G401.6 (cell line): ENCODE results near the gene PHF2.

Source experiments
- FAIRE-seq: peaks from 2 replicates; lab custom pipeline; 2012; peaks lifted over from hg19 to GRCh38; lab: Jason Lieb, UNC

The PHF2 gene

DNA sequence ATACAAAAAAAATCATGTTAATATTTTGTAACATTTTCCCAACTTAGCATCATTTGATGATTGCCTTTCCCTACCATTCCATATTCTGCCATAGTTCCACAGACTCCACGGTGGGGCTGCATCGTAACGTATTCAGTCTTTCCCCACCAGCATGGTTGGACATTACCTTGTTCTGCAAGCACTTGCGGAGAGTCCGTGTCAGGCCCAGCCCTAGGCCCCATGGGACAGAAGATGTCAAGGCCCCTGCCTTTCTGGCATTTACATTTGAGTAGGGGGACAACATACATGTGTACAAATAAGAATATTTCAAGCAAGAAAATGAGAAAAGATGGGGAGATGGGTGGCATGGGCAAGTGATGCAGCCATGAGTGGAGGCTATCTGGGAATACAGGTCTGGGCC lies 8.2 kb upstream of the PHF2 start:
- FAIRE-seq, result no peak

DNA sequence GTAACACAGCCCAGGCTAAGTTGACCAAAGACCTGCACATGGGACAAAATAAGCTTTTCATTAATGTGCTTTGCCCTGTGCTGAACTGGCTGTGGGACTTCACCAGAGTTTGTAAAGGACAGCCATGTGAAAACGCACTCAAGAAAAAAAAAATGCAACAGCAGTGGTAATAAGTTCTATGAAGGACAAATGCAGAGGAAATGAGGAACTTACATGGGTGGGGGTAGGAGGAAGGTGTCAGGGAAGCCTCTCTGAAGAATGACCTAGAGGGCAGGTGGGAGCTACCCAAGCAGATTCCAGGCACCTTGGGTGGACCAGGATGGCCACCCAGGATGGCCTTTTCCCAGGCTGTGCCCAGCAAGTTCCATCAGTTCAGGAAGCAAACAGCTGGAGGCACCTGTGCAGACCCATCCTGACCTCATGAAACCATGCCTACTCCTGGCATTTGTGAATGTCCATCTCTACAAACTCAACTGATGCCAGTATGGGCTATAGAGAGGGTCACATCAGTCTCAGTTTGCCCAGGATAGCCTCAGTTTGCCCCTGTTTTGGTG lies 6.7 kb upstream of the PHF2 start:
- FAIRE-seq, result no peak

- no peak for FAIRE-seq
These were observed 4.2 kb upstream of the PHF2 start for GRCh38 chr9:93572221-93572620.

DNA sequence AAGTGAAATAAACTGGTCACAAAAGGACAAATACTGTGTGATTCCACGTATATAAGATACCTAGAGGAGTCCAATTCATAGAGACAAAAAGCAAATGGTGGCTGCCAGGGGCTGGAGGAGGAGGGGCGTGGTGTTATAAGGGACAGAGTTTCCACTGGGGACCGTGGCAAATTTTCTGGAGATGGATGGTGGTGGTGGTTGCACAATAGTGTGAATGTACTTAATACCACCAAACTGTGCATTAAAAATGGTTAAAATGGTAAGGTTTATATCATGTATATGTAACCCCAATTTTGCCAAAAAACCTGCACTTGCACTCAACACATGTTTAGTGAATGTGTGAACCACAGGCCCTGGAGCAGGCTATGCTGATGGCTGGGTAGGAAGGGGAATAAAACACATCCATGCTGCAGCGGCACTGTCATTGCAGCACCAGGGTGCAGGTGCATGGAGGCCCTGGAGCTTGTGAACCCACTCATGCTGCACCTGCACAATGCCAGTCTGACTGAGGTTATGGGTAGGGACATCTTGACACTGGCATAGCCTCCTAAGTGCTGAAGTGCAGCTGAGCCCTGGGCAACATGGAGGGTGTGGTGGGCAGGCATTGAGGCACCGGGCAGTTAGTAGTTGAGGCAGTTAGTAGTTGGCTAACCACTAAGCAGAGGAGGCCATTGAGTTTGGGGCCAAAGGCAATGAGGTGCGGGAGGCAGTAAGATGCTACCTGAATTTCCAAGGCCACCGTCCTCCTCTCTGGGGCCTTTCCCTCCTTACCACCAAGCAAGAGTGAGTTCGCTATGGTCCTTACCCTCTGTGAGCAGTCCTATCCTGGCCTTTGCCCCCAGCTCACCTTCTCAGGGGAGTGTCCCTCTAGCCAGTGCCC lies 3.5 kb upstream of the PHF2 start:
- no peak for FAIRE-seq

- FAIRE-seq, result no peak
These were observed 2.9 kb upstream of the PHF2 start for GRCh38 chr9:93573516-93573828.

DNA sequence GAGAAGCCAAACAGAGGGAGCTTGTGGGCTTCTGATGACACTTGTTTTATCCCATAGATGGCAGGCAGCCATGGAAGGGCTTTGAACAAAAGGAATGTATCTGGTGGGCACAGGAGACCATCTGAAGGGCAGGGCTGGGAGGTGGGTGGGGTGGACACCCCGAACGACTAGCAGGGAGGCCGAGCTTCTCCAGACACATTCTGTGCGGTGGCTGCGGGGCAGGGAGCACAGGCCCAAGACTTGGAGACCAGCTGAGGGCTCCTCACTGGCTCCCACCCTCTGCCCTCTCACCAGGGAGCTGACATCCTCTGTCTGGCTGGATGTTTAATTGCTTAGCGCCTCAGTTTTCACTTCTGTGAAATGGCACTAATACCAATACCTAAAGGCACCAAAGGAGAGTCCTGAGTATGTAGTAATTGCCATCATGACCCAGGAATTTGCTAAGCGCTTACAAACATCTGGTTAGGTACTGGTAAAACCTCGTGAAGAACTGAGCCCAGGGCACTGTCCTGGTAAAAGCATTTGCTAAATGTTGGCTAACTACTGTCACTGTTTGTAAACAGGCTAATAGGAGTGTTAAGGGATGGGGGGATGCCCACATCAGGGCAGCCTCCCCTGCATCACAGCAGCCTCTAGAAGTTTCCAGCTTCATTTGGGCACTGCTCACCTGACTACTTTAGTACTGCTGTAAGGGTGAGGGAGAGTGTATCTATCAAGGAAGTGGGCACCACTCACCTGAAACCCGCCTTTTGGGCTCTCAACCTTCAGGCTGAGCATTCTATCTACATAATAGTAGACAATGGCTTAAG lies 2.1 kb upstream of the PHF2 start:
- no peak for FAIRE-seq

DNA sequence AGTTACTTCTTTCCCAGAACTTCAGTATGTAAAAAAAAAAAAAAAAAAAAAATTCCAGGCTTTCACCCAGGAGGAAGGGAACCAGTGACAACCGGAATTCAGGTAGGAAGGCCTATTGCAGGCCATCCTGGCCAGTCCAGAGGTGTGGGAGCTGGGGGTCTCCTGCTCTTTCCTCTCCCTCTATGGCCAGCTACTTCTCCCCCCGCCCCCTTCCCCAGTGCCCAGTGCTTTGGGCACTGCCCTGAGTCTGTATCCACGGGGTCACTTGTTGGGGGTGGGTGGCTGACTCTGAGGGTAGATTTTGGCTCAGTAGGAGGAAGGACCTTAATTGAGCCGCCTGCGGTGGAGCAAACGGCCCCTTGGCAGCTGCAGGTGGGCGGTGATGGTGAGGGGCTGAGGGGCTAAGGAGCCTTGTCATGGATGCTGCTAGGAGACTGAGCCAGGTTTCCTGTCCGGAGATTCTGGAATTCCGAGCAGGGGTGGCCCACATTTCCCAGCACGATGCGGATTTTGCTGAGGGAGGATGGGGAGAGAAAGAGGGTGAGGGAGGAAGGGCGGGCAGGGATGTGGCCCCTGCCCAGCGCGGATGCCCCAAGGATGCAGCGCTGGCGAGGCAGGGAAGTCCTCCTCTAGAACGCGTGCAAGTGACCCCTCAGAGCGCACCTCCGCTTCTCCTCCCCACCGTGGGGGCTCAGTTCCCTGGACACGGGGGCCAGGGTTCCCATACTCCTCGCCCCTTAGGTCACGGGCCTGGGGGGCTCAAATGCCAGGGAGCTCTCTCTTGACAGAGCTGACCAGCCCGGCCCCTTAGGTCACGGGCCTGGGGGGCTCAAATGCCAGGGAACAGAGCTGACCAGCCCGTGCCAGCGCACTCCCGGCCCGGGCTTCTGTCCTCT lies 1.2 kb upstream of the PHF2 start:
- FAIRE-seq, result no peak

DNA sequence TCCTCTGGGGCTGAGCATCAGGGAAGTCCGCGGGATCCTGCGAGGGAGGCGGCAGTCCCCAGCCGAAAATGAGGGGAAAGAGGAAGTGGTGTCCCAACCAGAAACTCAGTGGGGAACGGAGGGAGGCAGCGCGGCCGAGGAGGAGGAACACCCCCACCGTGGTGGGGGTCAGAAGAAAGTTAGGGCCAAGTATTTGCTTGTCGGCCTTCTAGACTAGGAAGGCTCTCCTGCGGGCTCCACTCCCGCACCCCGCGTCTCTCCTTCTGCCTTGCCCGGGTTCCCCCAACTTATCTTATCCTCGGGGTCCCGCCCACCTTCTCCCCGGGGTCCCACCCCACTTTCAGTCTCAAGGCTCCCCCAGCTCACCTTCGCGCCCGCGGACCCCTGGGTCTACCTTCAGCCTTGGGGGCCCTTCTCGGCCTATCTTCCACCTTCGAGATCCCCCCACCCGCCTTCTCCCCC lies 557 bp upstream of the PHF2 start:
- no peak for FAIRE-seq

GRCh38 chr9:93577078-93577974 lies 942 bp downstream of the PHF2 start:
- no peak for FAIRE-seq

DNA sequence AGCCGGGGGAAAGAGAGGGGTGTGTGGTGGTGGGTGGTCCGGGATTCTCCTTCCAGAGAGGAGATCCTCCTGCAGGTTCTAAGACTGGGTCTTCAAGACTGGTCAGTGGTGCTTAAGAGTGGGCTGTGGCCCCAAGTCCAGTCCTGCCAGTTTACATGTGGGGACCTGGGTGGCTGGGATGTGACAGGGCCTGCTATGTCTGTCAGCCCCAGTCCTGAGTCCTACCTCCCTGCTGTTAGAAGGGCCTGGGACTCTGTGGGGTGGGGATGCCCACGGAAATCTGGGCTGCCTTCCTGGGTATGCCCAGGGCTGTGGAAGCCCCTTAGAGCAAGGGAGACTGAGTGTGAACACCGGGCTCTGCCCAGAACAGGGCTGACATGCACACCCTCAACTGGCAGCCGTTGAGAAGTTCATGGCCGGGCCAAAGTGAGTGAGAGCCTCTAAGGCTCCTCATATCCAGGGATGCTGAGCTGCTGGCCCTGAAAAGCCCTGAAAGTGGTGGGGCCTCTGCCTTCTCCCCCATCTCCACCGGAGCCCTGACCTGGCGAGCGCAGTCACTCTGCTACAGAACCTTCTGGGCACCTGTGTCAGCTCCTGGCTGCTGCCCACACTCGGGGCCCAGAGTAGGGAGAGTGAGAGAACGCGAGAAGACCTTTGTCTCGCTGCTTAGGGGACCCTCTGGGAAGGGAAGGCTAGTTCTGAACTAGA lies 1.7 kb downstream of the PHF2 start:
- no peak for FAIRE-seq

DNA sequence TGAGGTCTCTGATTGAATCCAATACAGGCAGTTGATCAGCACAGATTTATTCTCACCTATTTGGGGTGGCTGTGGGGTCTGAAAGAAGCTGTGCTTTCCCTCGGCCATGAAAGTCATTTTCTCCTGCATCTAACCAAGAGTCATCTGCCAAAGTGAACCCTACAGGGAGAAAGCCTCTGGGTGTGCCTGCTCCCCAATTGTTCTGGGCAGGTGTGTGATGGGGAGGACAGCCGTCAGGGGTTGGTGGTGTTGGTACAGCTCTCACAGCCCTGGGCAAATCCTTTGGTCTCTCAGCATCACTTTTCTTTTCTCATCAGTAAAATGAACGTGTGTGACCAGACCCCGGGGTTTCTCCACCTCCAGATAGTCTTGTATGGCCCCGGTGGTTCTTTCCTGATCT lies 2.5 kb downstream of the PHF2 start:
- no peak for FAIRE-seq

- no peak for FAIRE-seq
These were observed 3.5 kb downstream of the PHF2 start for GRCh38 chr9:93579711-93580516.

- FAIRE-seq, result no peak
These were observed 4.4 kb downstream of the PHF2 start for GRCh38 chr9:93580654-93581380.

DNA sequence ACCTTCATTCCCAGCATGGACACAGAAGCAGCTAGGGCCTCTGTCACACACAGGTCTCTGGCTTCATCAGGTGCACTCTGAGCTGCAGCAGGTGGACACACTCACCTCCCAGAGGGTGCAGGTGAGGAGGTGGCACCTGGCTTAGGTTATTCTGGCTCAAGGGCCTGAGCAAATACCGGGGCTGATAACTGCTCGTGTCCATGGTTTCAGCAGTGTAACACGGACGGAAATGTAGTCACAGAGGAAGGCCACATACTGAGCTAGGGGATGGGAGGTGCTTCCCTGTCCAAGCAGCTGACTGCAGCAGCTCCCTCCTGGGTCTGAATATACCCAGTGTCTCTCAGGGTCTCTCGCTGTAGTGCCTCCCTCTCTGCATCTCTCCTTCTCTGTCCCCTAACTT lies 5.7 kb downstream of the PHF2 start:
- FAIRE-seq, result no peak

DNA sequence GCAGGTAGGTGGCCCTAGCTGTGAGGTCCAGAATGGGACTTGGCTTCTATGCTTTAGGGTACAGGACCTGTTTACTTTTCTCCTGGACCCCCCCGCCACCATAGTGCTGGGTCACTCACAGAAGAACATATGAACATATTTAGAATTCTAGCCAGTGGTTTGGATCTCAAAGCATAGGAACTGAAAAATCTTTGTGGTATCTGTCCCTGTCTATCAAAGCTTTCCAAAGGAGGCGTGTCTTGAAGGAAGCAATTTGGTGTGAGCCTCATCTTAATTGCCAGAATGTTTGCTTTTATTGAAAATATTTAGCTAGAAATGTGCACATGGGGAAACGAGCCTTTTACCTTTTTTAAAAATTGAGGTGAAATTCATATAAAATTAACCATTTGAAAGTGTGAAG lies 6.2 kb downstream of the PHF2 start:
- FAIRE-seq, result no peak

- no peak for FAIRE-seq
These were observed 8.9 kb downstream of the PHF2 start for GRCh38 chr9:93585259-93585658.

DNA sequence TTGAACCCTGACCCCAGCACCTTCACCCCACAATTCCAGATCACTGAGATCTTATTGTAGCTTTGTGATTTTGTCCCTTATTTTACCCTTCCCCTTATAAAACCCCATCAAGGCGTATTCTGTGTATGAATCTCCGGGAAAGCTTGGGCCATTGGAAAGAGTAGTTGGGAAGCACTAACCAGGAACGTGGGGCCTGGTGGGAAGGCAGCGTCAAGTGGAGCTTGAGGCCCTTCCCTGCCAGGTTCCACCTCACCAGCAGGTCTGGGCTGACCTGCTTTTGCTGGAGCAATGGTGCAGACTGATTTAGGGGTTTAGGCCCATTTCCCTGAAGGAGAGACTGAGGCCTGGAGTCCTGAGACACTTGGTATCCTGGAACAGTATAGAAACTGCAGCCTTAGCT lies 9.3 kb downstream of the PHF2 start:
- no peak for FAIRE-seq

- FAIRE-seq, result no peak
These were observed 10.1 kb downstream of the PHF2 start for GRCh38 chr9:93586290-93587057.
